EL (cell line): Measurements from ENCODE around the gene RTTN.

Source experiments
- DNase-seq: peaks from one replicate; pipeline ENCODE4 v3.0.0-alpha.2; 2016

Gene RTTN

GRCh38 chr18:70074116-70074515 lies 131.4 kb downstream of the RTTN start:
- peak; percentile 16 for DNase-seq

GRCh38 chr18:70073432-70073831 lies 132.1 kb downstream of the RTTN start:
- no peak for DNase-seq

- no peak for DNase-seq
Measured at GRCh38 chr18:70072678-70073077, 132.8 kb downstream of the RTTN start.

GRCh38 chr18:70069965-70070364 lies 135.5 kb downstream of the RTTN start:
- no peak for DNase-seq

- no peak for DNase-seq
Measured at GRCh38 chr18:70069382-70069781, 136.1 kb downstream of the RTTN start.

- DNase-seq = no peak
Measured at GRCh38 chr18:70068981-70069380, 136.5 kb downstream of the RTTN start.

- no peak for DNase-seq
Measured at GRCh38 chr18:70059684-70060083, 145.8 kb downstream of the RTTN start.

- no peak for DNase-seq
Measured at GRCh38 chr18:70058916-70059315, 146.6 kb downstream of the RTTN start.

- peak; percentile 46 for DNase-seq
Measured at GRCh38 chr18:70047931-70048603, 157.4 kb downstream of the RTTN start.

- DNase-seq = no peak
Measured at GRCh38 chr18:70046796-70047195, 158.7 kb downstream of the RTTN start.

- no peak for DNase-seq
Measured at GRCh38 chr18:70046207-70046606, 159.3 kb downstream of the RTTN start.

GRCh38 chr18:70044632-70045031 lies 160.9 kb downstream of the RTTN start:
- DNase-seq = peak; percentile 97

GRCh38 chr18:70041459-70042050 lies 163.9 kb downstream of the RTTN start:
- no peak for DNase-seq

- no peak for DNase-seq
Measured at GRCh38 chr18:70039186-70039585, 166.3 kb downstream of the RTTN start.

GRCh38 chr18:70037431-70038061 lies 167.9 kb downstream of the RTTN start:
- no peak for DNase-seq

GRCh38 chr18:70036771-70037347 lies 168.6 kb downstream of the RTTN start:
- no peak for DNase-seq

GRCh38 chr18:70036168-70036567 lies 169.3 kb downstream of the RTTN start:
- DNase-seq = no peak

- no peak for DNase-seq
Measured at GRCh38 chr18:70031221-70031620, 174.3 kb downstream of the RTTN start.

- DNase-seq = no peak
Measured at GRCh38 chr18:70030728-70031127, 174.8 kb downstream of the RTTN start.

GRCh38 chr18:70029163-70029562 lies 176.3 kb downstream of the RTTN start:
- no peak for DNase-seq

GRCh38 chr18:70028734-70029133 lies 176.8 kb downstream of the RTTN start:
- DNase-seq = no peak

- DNase-seq = no peak
Measured at GRCh38 chr18:70028084-70028483, 177.4 kb downstream of the RTTN start.

- DNase-seq = no peak
Measured at GRCh38 chr18:70025580-70025979, 179.9 kb downstream of the RTTN start.

GRCh38 chr18:70024829-70025228 lies 180.7 kb downstream of the RTTN start:
- no peak for DNase-seq
